Hippocampal formation (tissue), 2 donors: ENCODE results near the gene C18orf63.
A peak's percentile ranks its signal among the peaks of the same experiment; 100 is the strongest.
"Not testable (repeated sequence)": the region's sequence is repeated elsewhere in the genome, so short reads cannot be mapped to it uniquely, and the experiment has no call there.

Experiments used
- DNase-seq, 2 donors: peaks; one replicate each; lab custom pipeline; 2025; lab: John Stamatoyannopoulos, UW

Gene C18orf63

GRCh38 chr18:74315464-74316256 is at the start of gene C18orf63:
Gene C18orf63, plus strand, starts transcription at chr18:74315839. Its CDS starts 2,027 bp downstream, at chr18:74317866.
- no peak for DNase-seq

GRCh38 chr18:74266161-74266560 is 49.5 kb upstream of the C18orf63 start:
- DNase-seq, result no peak

GRCh38 chr18:74268175-74268574 is 47.5 kb upstream of the C18orf63 start:
- DNase-seq, result no peak

GRCh38 chr18:74268933-74269620 is 46.6 kb upstream of the C18orf63 start:
- DNase-seq, result no peak

- no peak for DNase-seq
Observed at GRCh38 chr18:74271635-74272034, 44.0 kb upstream of the C18orf63 start.

- no peak for DNase-seq
Observed at GRCh38 chr18:74273394-74273793, 42.2 kb upstream of the C18orf63 start.

GRCh38 chr18:74274700-74275099 is 40.9 kb upstream of the C18orf63 start:
- DNase-seq, result no peak

GRCh38 chr18:74275736-74276135 is 39.9 kb upstream of the C18orf63 start:
- DNase-seq, result no peak

GRCh38 chr18:74276609-74277008 is 39.0 kb upstream of the C18orf63 start:
- DNase-seq, result no peak

- DNase-seq, result no peak
Observed at GRCh38 chr18:74277296-74277695, 38.3 kb upstream of the C18orf63 start.

- no peak for DNase-seq
Observed at GRCh38 chr18:74278058-74278457, 37.6 kb upstream of the C18orf63 start.

- no peak for DNase-seq
Observed at GRCh38 chr18:74278983-74279382, 36.7 kb upstream of the C18orf63 start.

- no peak for DNase-seq
Observed at GRCh38 chr18:74281011-74281979, 34.3 kb upstream of the C18orf63 start.

- DNase-seq, result no peak
Observed at GRCh38 chr18:74281980-74282754, 33.5 kb upstream of the C18orf63 start.

GRCh38 chr18:74282755-74283554 is 32.7 kb upstream of the C18orf63 start:
- no peak for DNase-seq

- no peak for DNase-seq
Observed at GRCh38 chr18:74283646-74284045, 32.0 kb upstream of the C18orf63 start.

- peak; percentile 16 to 44 for DNase-seq
Observed at GRCh38 chr18:74284191-74284979, 31.3 kb upstream of the C18orf63 start.

GRCh38 chr18:74284980-74285355 is 30.7 kb upstream of the C18orf63 start:
- DNase-seq, result no peak

GRCh38 chr18:74285583-74285982 is 30.1 kb upstream of the C18orf63 start:
- not testable (repeated sequence) for DNase-seq
